GM19438 (cell line): ENCODE measurements around the gene CCDC97.
"Not testable (repeated sequence)": the region's sequence is repeated elsewhere in the genome, so short reads cannot be mapped to it uniquely, and the experiment has no call there.

ENCODE experiments used
- ATAC-seq: cut with Tn5 transposase; IDR thresholded peaks from one replicate; pipeline ENCODE4 v1.9.1; 2021; ENCODE audit warnings: low read depth; ENCODE audit not compliant: unreplicated experiment

The CCDC97 gene

DNA sequence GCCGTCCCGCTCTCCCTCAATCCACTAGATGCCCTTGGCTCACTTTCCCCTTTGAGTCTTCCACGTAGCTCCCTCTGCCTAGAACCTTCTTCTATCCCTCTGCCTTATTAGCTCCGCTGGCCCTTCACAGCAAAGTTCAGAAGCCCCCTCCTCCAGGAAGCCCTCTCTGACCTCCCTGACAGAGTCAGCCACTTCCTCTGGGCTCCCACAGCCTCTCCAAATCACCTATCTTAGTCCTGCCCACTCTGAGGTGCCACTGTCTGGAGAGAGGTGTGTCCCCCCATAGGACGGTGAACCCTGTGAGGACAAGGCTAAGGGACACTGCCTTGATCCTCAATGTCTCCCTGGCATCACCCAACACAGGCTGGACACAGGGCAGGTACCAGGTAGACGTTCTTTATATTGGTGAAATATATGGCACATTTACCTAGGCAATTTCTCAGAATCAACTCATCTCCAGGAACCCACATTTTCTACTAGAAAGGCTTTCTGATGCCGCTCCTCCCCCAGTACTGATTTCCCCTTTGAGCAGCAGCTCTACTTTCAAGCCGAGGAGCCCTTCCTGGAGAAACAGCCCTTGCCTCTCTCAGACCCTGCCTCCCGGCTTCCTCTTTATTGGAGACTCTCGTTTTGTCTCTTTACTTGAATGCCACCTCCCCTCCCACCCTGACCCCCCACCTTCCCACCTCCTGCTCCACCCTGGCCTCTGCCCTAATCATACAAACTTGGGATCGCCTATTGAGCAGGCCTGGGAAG lies 47.2 kb downstream of the CCDC97 start:
- ATAC-seq = no peak

DNA sequence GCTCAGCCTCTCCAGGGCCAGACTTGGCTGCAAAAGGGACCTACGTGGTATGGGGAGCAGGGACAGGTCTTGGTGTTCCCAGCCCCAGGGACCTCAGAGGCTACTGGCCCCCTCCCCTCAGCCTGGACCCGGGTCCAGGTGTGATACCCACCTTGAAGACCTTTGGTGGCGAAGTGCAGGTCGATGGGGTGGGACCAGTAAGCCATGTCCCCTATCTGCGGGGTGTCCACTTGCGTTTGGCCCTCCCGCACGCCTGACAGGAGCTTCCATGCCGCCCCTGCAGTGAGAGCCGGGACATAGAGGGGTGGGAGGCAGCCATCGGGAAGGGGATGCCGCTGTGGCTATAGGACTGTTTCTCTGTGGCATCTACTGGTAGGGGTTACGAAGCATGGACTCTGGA lies 47.8 kb downstream of the CCDC97 start:
- no peak for ATAC-seq

DNA sequence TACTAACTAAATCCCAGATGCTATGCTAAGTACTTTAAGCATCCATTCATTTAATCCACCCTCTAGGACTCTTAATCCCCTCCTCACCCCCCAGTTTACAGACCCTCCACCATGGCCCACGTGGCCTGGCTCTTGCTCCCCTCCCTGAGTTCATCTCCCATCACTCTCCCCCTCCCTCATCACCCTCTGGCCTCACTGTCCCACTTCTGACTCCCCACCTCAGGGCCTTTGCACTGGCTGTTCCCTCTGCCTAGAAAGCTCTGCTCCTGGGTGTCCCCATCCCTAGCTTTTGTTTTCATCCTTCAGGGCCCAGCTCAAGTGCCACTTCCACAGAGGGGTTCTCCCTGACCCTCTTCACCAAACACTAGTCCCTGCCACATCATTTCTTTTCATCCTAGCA lies 49.8 kb downstream of the CCDC97 start:
- no peak for ATAC-seq

DNA sequence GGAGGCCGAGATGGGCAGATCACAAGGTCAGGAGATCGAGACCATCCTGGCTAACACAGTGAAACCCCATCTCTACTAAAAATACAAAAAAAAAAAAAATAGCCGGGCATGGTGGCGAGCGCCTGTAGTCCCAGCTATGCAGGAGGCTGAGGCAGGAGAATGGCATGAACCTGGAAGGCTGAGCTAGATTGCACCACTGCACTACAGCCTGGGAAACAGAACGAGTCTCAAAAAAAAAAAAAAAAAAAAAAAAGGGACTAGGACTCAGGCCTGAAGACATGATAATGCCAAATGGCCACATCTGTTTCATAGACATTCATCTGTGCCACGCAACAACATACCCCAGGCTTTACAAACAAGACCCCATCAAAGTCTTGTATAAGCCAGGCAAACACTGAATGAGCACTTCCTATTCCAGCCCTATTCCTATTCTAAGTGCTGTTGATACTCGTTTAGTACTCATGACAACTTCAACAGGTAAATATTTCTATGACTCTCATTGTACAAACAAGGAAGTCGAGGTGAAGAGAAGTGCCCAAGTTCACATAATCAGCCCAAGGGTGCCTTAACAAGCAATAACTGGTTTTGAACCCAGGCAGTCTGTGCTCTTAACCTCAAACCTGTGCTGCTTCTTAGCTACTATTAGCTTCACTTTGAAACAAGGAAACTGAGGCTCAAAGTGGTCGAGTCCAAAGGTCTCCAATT lies 52.3 kb downstream of the CCDC97 start:
- ATAC-seq = no peak

DNA sequence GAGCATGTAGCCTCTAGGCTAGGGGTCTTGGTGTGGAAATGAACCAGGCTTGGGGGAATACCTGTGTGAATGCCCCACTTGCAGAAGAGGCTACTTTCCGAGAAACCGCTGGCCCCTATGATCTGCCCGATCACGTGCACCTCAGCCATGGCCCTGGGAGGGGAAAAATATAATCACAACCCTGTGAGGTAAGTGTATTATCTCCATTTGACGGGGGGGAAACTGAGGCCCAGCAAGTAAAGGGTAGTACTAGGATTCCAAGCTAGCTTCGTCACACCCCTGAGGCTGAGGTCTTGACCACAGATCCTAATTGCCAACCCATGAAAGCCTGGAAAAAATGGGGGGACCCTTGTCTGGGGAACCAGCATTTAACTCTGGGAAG lies 53.4 kb downstream of the CCDC97 start:
- ATAC-seq = no peak

DNA sequence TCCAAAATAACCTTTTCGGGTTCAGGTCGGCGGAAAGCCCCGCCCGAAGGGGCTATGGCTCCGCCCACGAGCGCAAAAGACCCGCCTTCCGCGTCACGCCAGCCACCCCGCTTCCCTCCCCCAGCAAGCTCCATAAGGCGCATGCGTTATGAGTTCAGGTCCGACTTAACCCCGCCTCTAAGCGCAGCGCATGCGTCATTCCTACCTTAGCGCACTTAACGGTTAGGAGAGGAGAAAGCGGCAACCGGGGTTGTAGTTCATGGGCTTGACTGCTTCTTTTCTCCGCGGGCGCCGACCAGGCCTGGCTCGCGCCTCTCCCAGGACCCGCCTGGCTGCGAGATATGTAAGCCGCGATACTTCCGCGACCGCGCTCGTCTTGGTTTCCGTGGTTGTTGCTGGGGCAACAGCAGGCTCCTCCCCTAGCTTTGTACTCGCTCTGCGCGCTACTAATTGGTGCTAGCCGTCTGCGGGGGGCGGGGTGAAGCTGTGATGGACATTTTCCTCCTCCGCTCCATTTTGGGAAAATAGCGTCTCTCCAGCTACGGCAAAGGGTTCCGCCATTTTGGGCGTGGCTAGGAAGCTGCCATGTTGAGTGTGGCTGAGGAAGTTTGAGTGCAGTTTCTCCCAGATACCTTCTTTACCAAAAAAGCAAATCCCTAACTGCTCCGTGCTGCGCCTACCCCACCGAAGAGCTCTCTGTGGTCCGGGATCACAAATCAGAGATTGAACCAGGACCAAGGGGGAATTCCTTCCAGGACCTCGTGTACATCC lies 54.0 kb downstream of the CCDC97 start, which contains the start of gene B9D2:
TSS of gene B9D2 (minus strand) at position 397 of the 771 bp plus-strand sequence. CDS start 630 bp downstream, outside the sequence.
- ATAC-seq = peak; percentile 71

DNA sequence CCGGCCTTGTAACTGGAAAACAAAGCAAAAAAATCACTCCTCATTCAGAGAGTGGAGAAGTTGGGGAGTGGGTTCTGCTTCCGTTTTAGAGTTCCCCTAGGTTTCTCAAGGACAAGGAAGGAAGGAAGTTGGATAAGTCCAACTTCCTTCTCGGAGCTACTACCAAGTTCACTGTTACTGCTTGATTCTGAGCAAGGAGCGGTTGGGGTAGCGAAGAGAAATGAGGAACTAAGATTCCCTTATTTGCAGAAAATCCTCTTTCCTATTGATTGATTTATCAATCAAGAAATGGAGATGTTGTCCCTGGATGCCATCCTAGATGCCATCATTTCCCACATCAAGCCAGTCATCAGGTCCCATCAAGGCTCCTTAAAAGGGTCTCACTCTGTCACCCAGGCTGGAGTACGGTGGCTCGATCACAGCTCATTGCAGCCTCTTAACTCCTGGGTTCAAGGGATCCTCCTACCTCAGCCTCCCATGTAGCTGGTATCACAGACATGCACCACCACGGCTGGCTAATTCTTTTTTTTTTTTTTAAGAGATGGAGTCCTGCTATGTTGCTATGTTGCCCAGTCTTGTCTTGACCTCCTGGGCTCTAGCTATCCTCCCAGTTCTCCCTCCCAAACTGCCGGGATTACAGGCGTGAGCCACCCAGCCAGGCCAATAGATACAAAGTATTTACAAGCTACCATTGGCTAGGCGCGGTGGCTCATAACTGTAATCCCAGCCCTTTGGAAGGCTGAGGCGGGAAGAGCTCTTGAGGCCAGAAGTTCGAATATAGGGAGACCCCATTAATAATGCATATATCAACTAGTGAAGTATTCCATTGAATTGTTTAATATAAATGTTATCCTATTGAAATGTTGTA lies 54.8 kb downstream of the CCDC97 start:
- no peak for ATAC-seq

DNA sequence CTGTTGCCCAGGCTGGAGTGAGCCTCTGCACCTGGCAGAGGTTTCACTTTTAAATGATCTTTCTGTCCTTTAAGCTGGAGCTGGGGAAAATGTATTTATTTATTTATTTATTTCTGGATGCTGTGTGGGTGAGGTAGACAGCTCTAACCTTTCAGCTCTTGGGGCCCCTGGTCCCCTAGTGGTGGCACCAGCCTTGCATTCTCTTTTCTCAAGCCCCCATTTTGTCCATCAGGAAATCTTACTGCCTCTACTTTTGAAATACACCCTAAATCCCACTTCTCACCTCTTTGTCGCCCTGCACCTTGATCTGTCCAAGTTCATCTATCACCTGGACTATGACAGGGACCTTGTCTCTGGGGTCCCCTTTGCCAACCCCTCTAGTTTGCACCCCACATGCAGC lies 56.1 kb downstream of the CCDC97 start:
- ATAC-seq = no peak

DNA sequence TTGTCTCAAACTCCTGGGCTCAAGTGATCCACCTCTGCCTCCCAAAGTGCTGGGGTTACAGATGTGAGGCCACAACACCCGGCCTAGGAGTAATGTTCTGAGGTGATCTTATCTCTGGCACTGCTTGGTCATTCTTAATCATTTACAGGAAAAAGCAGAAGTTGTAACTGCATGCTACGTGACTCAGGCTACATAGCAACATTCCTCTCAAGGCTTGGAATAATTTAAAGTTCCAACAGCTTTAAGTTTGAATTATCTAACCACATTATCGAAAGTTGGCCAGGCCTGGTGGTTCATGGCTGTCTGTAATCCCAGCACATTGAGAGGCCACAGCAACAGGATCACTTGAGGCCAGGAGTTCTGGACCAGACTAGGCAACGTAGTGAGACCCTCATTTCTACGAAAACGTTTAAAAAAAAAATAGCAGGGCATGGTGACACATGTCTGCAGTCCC lies 57.9 kb downstream of the CCDC97 start:
- ATAC-seq = peak; percentile 42

DNA sequence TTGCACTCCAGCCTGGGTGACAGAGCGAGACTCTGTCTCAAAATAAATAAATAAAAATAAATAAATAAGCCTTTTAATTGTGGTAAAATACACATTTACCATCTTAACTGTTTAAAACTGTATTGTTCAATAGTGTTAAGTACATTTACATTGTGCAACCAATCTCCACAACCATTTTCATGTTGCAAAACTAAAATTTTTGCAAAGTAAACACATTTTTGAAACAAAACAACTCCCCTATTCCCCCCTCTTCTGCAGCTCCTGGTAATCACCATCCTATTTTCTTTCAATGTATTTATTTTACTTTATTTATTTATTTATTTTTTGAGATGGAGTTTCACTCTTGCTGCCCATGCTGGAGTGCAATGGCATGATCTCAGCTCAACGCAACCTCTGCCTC lies 59.8 kb downstream of the CCDC97 start:
- no peak for ATAC-seq

DNA sequence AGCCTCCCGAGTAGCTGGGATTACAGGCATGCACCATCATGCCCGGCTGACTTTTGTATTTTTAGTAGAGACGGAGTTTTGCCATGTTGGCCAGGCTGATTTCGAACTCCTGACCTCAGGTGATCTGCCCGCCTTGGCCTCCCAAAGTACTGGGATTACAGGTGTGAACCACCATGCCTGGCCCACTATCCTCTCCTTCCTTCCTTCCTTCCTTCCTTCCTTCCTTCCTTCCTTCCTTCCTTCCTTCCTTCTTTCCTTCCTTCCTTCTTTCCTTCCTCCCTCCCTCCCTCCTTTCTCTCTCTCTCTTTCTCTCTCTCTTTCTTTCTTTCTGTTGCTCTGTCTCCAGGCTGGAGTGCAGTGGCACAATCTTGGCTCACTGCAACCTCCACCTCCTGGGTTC lies 61.1 kb downstream of the CCDC97 start:
- not testable (repeated sequence) for ATAC-seq

DNA sequence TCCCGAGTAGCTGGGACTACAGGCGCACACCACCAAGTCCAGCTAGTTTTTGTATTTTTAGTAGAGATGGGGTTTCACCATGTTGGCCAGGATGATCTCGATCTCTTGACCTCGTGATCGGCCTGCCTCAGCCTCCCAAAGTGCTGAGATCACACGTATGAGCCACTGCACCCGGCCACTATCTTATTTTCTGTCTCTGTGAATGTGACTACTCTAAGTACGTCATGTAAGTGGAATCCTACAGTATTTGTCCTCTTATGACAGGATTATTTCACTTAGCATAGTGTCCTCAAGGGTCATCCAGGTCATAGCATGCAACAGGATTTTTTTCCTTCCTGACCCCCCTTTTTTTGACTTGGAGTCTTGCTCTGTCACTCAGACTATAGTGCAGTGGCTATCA lies 61.6 kb downstream of the CCDC97 start:
- no peak for ATAC-seq

DNA sequence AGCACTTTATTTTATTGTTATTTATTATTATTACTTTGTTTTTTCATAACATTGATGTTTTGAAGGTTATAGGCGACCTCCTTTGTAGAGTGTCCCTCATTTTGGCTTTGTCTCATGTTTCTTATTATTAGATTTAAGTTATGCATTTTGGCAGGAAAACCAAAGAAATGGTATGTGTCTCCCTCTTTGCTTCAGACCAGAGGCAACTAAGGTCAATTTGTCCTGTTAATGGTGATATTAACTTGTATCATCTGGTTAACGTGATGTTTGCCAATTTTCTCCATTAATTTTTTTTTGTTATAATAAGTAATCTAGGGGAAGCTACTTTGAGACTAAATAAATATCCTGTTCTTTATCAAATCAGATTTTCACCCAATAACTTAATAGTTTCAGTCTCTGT lies 62.5 kb downstream of the CCDC97 start:
- no peak for ATAC-seq

DNA sequence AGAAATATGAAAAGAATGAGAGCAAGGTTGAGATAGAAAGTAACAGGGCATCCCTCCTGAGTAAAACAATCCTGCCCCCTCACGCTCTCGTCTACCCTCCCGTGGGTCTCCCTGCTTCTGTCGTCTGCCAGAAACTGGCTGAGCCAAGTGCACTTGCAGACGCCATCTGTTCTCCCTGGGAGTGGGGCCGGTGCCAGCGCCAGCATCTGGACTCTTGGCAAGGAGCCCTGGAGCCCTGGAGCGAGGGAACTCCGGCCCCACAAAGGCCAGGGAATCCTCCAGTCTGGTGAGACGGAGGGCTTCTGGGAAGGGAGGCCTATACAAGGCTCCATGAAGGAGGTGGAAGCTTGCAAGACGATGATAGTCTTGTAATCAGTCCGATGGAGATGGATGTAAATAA lies 64.0 kb downstream of the CCDC97 start:
- no peak for ATAC-seq
